Endothelial cell (in vitro differentiated cells): ENCODE data around the gene TADA2A. TPM values are rescaled to one million over a fixed set of nuclear protein-coding genes. Genes with fewer than 3 reads are reported as not detected.

Experiments used
- DNase-seq: peaks from one replicate; pipeline ENCODE4 v3.0.0; 2021; ENCODE audit warnings: low spot score
- H3K27ac Mint-ChIP-seq: one replicate; pipeline ENCODE4 v1.8.0; 2021; ENCODE audit warnings: mixed read lengths, inconsistent platforms; ENCODE audit not compliant: unreplicated experiment
- H3K27me3 Mint-ChIP-seq: one replicate; pipeline ENCODE4 v1.8.0; 2021; ENCODE audit warnings: mild to moderate bottlenecking, moderate library complexity, mixed read lengths, inconsistent platforms; ENCODE audit not compliant: unreplicated experiment
- H3K36me3 Mint-ChIP-seq: one replicate; pipeline ENCODE4 v1.8.0; 2021; ENCODE audit warnings: mild to moderate bottlenecking, low read depth, mixed read lengths, inconsistent platforms; ENCODE audit not compliant: unreplicated experiment
- H3K4me1 Mint-ChIP-seq: one replicate; pipeline ENCODE4 v1.8.0; 2021; ENCODE audit warnings: mild to moderate bottlenecking, mixed read lengths, inconsistent platforms; ENCODE audit not compliant: unreplicated experiment
- H3K4me3 Mint-ChIP-seq: one replicate; pipeline ENCODE4 v1.8.0; 2021; ENCODE audit warnings: mild to moderate bottlenecking, mixed read lengths, inconsistent platforms; ENCODE audit not compliant: unreplicated experiment
- H3K9me3 Mint-ChIP-seq: one replicate; pipeline ENCODE4 v1.8.0; 2021; ENCODE audit warnings: mixed read lengths, inconsistent platforms; ENCODE audit not compliant: unreplicated experiment
- CTCF ChIP-seq: fragments of 200-600 bp; sonication (generic); IDR thresholded peaks from one replicate; pipeline ENCODE4 v1.5.0; 2021; ENCODE audit warnings: antibody characterized with exemption; ENCODE audit not compliant: unreplicated experiment
- total RNA-seq: library from RNA; stranded (reverse); fragmentation: NEBNext Ultra II Directional; extraction: Animal tissue kit (Norgen Biotek cat#: 25700); gene quantifications from one replicate; pipeline ENCODE4 v1.2.1, GENCODE V29; 2021; ENCODE audit not compliant: unreplicated experiment

Gene TADA2A
- total RNA-seq, 1 donor from 2014 or later, result 24.7 TPM

GRCh38 chr17:37481001-37481665 lies 74.4 kb downstream of the TADA2A start:
- peaks cover 8% of the 10 kb centered on the region for H3K36me3 Mint-ChIP-seq
- H3K27me3 Mint-ChIP-seq, result no peaks in the 10 kb centered on the region
- no peak for TF ChIP-seq CTCF
- no peaks in the 10 kb centered on the region for H3K9me3 Mint-ChIP-seq
- peaks cover 30% of the 10 kb centered on the region for H3K4me1 Mint-ChIP-seq
- H3K27ac Mint-ChIP-seq, result peak overlapping the region; percentile 14
- no peak overlapping the region for H3K4me3 Mint-ChIP-seq
- no peak for DNase-seq

GRCh38 chr17:37483311-37484039 lies 76.8 kb downstream of the TADA2A start:
- Mint-ChIP-seq H3K4me3 (no peak overlapping the region), H3K9me3 (no peaks in the 10 kb centered on the region), H3K4me1 (peaks cover 27% of the 10 kb centered on the region), H3K27me3 (peaks cover under 1% of the 10 kb centered on the region), H3K27ac (peak overlapping the region; percentile 6), H3K36me3 (no peaks in the 10 kb centered on the region)
- no peak for DNase-seq
- no peak for TF ChIP-seq CTCF

- H3K36me3 Mint-ChIP-seq, result peaks cover 4% of the 10 kb centered on the region
- H3K9me3 Mint-ChIP-seq, result no peaks in the 10 kb centered on the region
- TF ChIP-seq CTCF, result no peak
- H3K4me3 Mint-ChIP-seq, result no peak overlapping the region
- DNase-seq, result no peak
- no peak overlapping the region for H3K27ac Mint-ChIP-seq
- H3K4me1 Mint-ChIP-seq, result peaks cover 35% of the 10 kb centered on the region
- H3K27me3 Mint-ChIP-seq, result peaks cover 5% of the 10 kb centered on the region
Observed at GRCh38 chr17:37485938-37486570, 79.4 kb downstream of the TADA2A start.

GRCh38 chr17:37488009-37488604 lies 81.4 kb downstream of the TADA2A start:
- peaks cover 4% of the 10 kb centered on the region for H3K36me3 Mint-ChIP-seq
- H3K27ac Mint-ChIP-seq, result no peak overlapping the region

More at GRCh38 chr17:37488009-37488604, 81.4 kb downstream of the TADA2A start:
- Mint-ChIP-seq H3K27me3 (peaks cover 8% of the 10 kb centered on the region), H3K9me3 (no peaks in the 10 kb centered on the region), H3K4me1 (peaks cover 33% of the 10 kb centered on the region), H3K4me3 (peak overlapping the region; percentile 91)
- no peak for DNase-seq
- TF ChIP-seq CTCF, result no peak
